AML-193 (cell line): Measurements from ENCODE around the gene TNS2.
A peak's percentile ranks its signal among the peaks of the same experiment; 100 is the strongest.
"Not testable (repeated sequence)": the region's sequence is repeated elsewhere in the genome, so short reads cannot be mapped to it uniquely, and the experiment has no call there.

Experiments
- DNase-seq, 2 experiments: peaks; one replicate each; lab custom pipeline; 2025; lab: John Stamatoyannopoulos, UW

Gene TNS2

GRCh38 chr12:53069621-53070410 lies 20.0 kb downstream of the TNS2 start:
- DNase-seq = no peak

GRCh38 chr12:53070877-53071492 lies 21.1 kb downstream of the TNS2 start:
- no peak for DNase-seq

GRCh38 chr12:53071591-53072551 lies 22.0 kb downstream of the TNS2 start:
- DNase-seq = no peak

GRCh38 chr12:53073881-53074280 lies 24.0 kb downstream of the TNS2 start:
- DNase-seq = no peak

GRCh38 chr12:53074283-53074998 lies 24.6 kb downstream of the TNS2 start:
- DNase-seq = no peak

GRCh38 chr12:53074999-53075370 lies 25.1 kb downstream of the TNS2 start:
- DNase-seq = no peak

GRCh38 chr12:53076461-53076860 lies 26.6 kb downstream of the TNS2 start:
- no peak for DNase-seq

GRCh38 chr12:53077030-53077429 lies 27.2 kb downstream of the TNS2 start:
- DNase-seq = no peak

GRCh38 chr12:53078425-53079225 lies 28.8 kb downstream of the TNS2 start:
- no peak for DNase-seq

- DNase-seq = peak; percentile 87 to 91
Measured at GRCh38 chr12:53079226-53080117, 29.6 kb downstream of the TNS2 start, which contains the start of gene SPRYD3. TSS of gene SPRYD3 (minus strand) at chr12:53079390. CDS start at chr12:53079333, 57 bp downstream.

- DNase-seq = no peak
Measured at GRCh38 chr12:53082637-53083175, 32.8 kb downstream of the TNS2 start.

GRCh38 chr12:53086361-53086760 lies 36.5 kb downstream of the TNS2 start:
- DNase-seq = no peak

GRCh38 chr12:53090105-53090504 lies 40.2 kb downstream of the TNS2 start:
- no peak for DNase-seq

GRCh38 chr12:53090554-53090953 lies 40.7 kb downstream of the TNS2 start:
- peak in 1 of 2 experiments; percentile 3 for DNase-seq

- DNase-seq = no peak
Measured at GRCh38 chr12:53091756-53092155, 41.9 kb downstream of the TNS2 start.

GRCh38 chr12:53093777-53094393 lies 44.0 kb downstream of the TNS2 start:
- peak; percentile 17 to 32 for DNase-seq

- DNase-seq = no peak
Measured at GRCh38 chr12:53094394-53094787, 44.5 kb downstream of the TNS2 start.

- not testable (repeated sequence) for DNase-seq
Measured at GRCh38 chr12:53094796-53095595, 45.1 kb downstream of the TNS2 start.
